Epidermal melanocyte (primary cell): ENCODE data around the gene POC1A.

ENCODE experiments used
- DNase-seq: peaks from one replicate; pipeline ENCODE4 v3.0.0; 2011; ENCODE audit warnings: low spot score; ENCODE audit not compliant: insufficient read length

Gene POC1A

DNA sequence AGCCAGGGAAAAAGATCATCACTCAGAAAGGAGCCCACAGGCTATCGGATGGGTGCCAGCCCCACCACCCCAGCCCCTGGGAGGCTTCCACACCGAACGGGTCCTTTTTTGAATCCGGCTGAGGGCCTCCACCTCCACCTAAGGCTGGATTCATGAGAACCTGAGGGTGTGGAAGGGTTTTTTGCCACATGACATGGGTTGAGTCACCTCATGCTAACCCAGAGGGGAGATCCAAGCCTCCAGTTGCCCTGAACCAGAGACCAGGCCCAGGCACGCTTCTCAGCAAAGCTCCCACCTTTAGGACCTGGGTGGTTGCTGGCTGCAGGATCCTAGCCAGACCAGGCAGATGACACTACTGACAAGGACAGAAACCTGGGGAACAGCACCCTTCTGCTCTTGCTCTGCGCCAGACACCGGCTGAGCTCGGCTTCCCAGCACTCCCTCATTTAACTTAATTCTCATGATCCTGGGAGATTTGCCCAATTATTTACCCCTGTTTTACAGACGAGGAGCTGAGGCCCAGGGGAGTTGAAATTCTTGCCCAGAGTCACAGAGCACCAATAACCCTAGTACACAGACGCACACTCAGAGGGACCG lies 123.4 kb downstream of the POC1A start:
- DNase-seq: no peak

DNA sequence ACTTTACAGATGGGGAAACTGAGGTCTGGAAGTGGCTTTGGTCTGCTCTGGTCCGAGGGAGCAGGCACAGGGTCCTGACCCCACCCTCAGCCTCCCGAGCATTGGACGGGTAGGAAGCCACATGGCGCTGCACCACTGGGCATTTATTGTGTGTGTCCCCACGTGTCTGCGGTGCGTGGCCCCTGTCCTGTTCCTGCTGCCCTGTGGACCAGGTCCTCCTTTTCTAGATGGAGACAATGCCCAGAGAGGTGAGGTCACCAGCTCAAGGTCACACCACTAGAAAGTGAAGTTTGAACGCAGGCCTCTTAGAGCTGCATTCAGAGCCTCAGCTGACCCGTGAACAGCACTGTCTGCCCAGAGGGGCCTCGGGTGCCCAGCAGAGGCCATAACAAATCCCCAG lies 124.7 kb downstream of the POC1A start:
- no peak for DNase-seq

GRCh38 chr3:52029053-52029452 lies 125.2 kb downstream of the POC1A start:
- DNase-seq: no peak

GRCh38 chr3:52028572-52028971 lies 125.7 kb downstream of the POC1A start:
- no peak for DNase-seq

GRCh38 chr3:52026041-52026440 lies 128.2 kb downstream of the POC1A start:
- no peak for DNase-seq

GRCh38 chr3:52025453-52025852 lies 128.8 kb downstream of the POC1A start:
- DNase-seq: no peak
